H9 (cell line): Measurements from ENCODE around the gene ANAPC13. TPM values are rescaled to one million over a fixed set of nuclear protein-coding genes. Genes with fewer than 3 reads are reported as not detected.

Source experiments
- DNase-seq: peaks from one replicate; pipeline ENCODE4 v3.0.0-alpha.2; 2017
- H2AFZ ChIP-seq: one replicate; pipeline ENCODE4 v1.6.1; 2013; ENCODE audit warnings: mild to moderate bottlenecking, low read length, control low read depth, moderate library complexity
- H2AK5ac ChIP-seq: 2 replicates; pipeline ENCODE4 v1.6.1; 2013; ENCODE audit warnings: low read length, control low read depth, mixed read lengths; ENCODE audit not compliant: insufficient read length
- H2BK120ac ChIP-seq: one replicate; pipeline ENCODE4 v1.6.1; 2013; ENCODE audit warnings: low read depth, mild to moderate bottlenecking, low read length, control low read depth, inconsistent platforms; ENCODE audit not compliant: poor library complexity, severe bottlenecking
- H2BK12ac ChIP-seq: 2 replicates; pipeline ENCODE4 v1.6.1; 2013; ENCODE audit warnings: low read length, control low read depth, mixed read lengths, low read depth; ENCODE audit not compliant: insufficient read length
- H2BK15ac ChIP-seq: 2 replicates; pipeline ENCODE4 v1.6.1; 2013; ENCODE audit warnings: low read depth, low read length, control low read depth
- H2BK20ac ChIP-seq: one replicate; pipeline ENCODE4 v1.6.1; 2013; ENCODE audit warnings: low read depth, mild to moderate bottlenecking, low read length, control low read depth, inconsistent platforms; ENCODE audit not compliant: poor library complexity, severe bottlenecking
- H2BK5ac ChIP-seq: 2 replicates; pipeline ENCODE4 v1.6.1; 2013; ENCODE audit warnings: low read length, control low read depth, mixed read lengths; ENCODE audit not compliant: insufficient read length
- H3K14ac ChIP-seq: 2 replicates; pipeline ENCODE4 v1.6.1; 2013; ENCODE audit warnings: low read length, control low read depth; ENCODE audit not compliant: insufficient read depth
- H3K18ac ChIP-seq: 2 replicates; pipeline ENCODE4 v1.6.1; 2013; ENCODE audit warnings: low read depth, mild to moderate bottlenecking, mixed read lengths, low read length, control low read depth; ENCODE audit not compliant: insufficient read length
- H3K23ac ChIP-seq: 2 replicates; pipeline ENCODE4 v1.6.1; 2013; ENCODE audit warnings: low read length, control low read depth, mixed read lengths, low read depth; ENCODE audit not compliant: insufficient read length
- H3K23me2 ChIP-seq: 2 replicates; pipeline ENCODE4 v1.6.1; 2013; ENCODE audit warnings: low read depth, mild to moderate bottlenecking, mixed read lengths, low read length, control low read depth; ENCODE audit not compliant: insufficient read length, poor library complexity, severe bottlenecking
- H3K27ac ChIP-seq: 2 replicates; pipeline ENCODE4 v1.5.1; 2013; ENCODE audit warnings: low read length, control low read depth, mixed read lengths, low read depth; ENCODE audit not compliant: insufficient read length
- H3K27me3 ChIP-seq: 2 replicates; pipeline ENCODE4 v1.6.1; 2013; ENCODE audit warnings: low read length, control low read depth, inconsistent platforms; ENCODE audit not compliant: insufficient read depth
- H3K4ac ChIP-seq: 2 replicates; pipeline ENCODE4 v1.6.1; 2013; ENCODE audit warnings: low read depth, mild to moderate bottlenecking, control low read depth, inconsistent platforms, low read length, moderate library complexity
- H3K4me1 ChIP-seq: 2 replicates; pipeline ENCODE4 v1.6.1; 2013; ENCODE audit warnings: low read length, control low read depth, inconsistent platforms; ENCODE audit not compliant: insufficient read depth
- H3K4me2 ChIP-seq: 2 replicates; pipeline ENCODE4 v1.6.1; 2013; ENCODE audit warnings: low read length, control low read depth, mixed read lengths; ENCODE audit not compliant: insufficient read length, insufficient read depth
- H3K56ac ChIP-seq: 2 replicates; pipeline ENCODE4 v1.6.1; 2013; ENCODE audit warnings: low read depth, mild to moderate bottlenecking, mixed read lengths, low read length, control low read depth; ENCODE audit not compliant: insufficient read length
- H3K79me1 ChIP-seq: 2 replicates; pipeline ENCODE4 v1.6.1; 2013; ENCODE audit warnings: low read depth, mild to moderate bottlenecking, moderate library complexity, low read length, control low read depth, inconsistent platforms; ENCODE audit not compliant: insufficient read depth, poor library complexity, severe bottlenecking
- H3K79me2 ChIP-seq: 2 replicates; pipeline ENCODE4 v1.6.1; 2013; ENCODE audit warnings: low read length, control low read depth, inconsistent platforms; ENCODE audit not compliant: insufficient read depth
- H3K9ac ChIP-seq: 2 replicates; pipeline ENCODE4 v1.6.1; 2013; ENCODE audit warnings: low read length, control low read depth, mixed read lengths; ENCODE audit not compliant: insufficient read length; ENCODE audit errors: extremely low read depth
- H3K9me3 ChIP-seq: one replicate; pipeline ENCODE4 v1.6.1; 2013; ENCODE audit warnings: low read depth, low read length, inconsistent platforms; ENCODE audit not compliant: control insufficient read depth
- H3T11ph ChIP-seq: one replicate; pipeline ENCODE4 v1.6.1; 2013; ENCODE audit warnings: mild to moderate bottlenecking, low read length, control low read depth, inconsistent platforms
- H4K20me1 ChIP-seq: one replicate; pipeline ENCODE4 v1.6.1; 2013; ENCODE audit not compliant: control insufficient read depth, insufficient read length, insufficient read depth
- H4K5ac ChIP-seq: 2 replicates; pipeline ENCODE4 v1.6.1; 2013; ENCODE audit warnings: low read depth, mild to moderate bottlenecking, mixed read lengths, low read length, control low read depth; ENCODE audit not compliant: insufficient read length
- H4K8ac ChIP-seq: replicated peaks from 2 replicates; pipeline ENCODE4 v1.6.1; 2013; ENCODE audit warnings: low read length, control low read depth, mixed read lengths, low read depth; ENCODE audit not compliant: insufficient read length
- H4K91ac ChIP-seq: 2 replicates; pipeline ENCODE4 v1.6.1; 2013; ENCODE audit warnings: low read depth, mild to moderate bottlenecking, moderate library complexity, mixed read lengths, low read length, control low read depth; ENCODE audit not compliant: insufficient read length
- H3K27ac Mint-ChIP-seq, 3 experiments: 2 replicates in 2 of 3; 3 replicates in 1 of 3; pipeline ENCODE4 v1.8.0; 2020 to 2021; ENCODE audit warnings: mixed read lengths in 3 of 3, mild to moderate bottlenecking in 1 of 3, moderate library complexity in 1 of 3
- H3K27me3 Mint-ChIP-seq: 2 replicates; pipeline ENCODE4 v1.8.0; 2021; ENCODE audit warnings: low read depth, mild to moderate bottlenecking, moderate library complexity, mixed read lengths
- H3K36me3 Mint-ChIP-seq, 3 experiments: 2 replicates in 2 of 3; 3 replicates in 1 of 3; pipeline ENCODE4 v1.8.0; 2020 to 2021; ENCODE audit warnings: low read depth in 3 of 3, mixed read lengths in 3 of 3; ENCODE audit not compliant: insufficient read depth in 1 of 3
- H3K4me1 Mint-ChIP-seq, 2 experiments: 2 replicates each; pipeline ENCODE4 v1.8.0; 2020; ENCODE audit warnings: mixed read lengths in 2 of 2
- H3K4me3 Mint-ChIP-seq, 2 experiments: 2 replicates in 1 of 2; 3 replicates in 1 of 2; pipeline ENCODE4 v1.8.0; 2020 to 2021; ENCODE audit warnings: mild to moderate bottlenecking in 2 of 2, mixed read lengths in 2 of 2, moderate library complexity in 1 of 2
- H3K9me3 Mint-ChIP-seq, 2 experiments: 2 replicates in 1 of 2; 3 replicates in 1 of 2; pipeline ENCODE4 v1.8.0; 2020; ENCODE audit warnings: mild to moderate bottlenecking in 2 of 2, mixed read lengths in 2 of 2, moderate library complexity in 1 of 2
- CTCF ChIP-seq: fragments of 200-600 bp; sonication (generic); conservative IDR thresholded peaks from 3 replicates; pipeline ENCODE4 v1.8.0; 2021; ENCODE audit warnings: antibody characterized with exemption, mild to moderate bottlenecking
- WGBS: extraction: QIAGEN DNeasy Blood & Tissue Kit; methylation state at CpG from one replicate; pipeline ENCODE4 v1.1.7; 2013; ENCODE audit warnings: missing lambda C conversion rate, low lambda C conversion rate, mixed read lengths; ENCODE audit not compliant: insufficient read length; ENCODE audit errors: extremely low coverage; 5-methylcytosine and 5-hydroxymethylcytosine counted together
- total RNA-seq: library from RNA; stranded (reverse); gene quantifications from 2 replicates; pipeline ENCODE4 v1.2.1, GENCODE V29; 2021

The ANAPC13 gene
- total RNA-seq, 1 experiment from 2014 or later, result 42.8 TPM

GRCh38 chr3:134477938-134478337 is 7.8 kb downstream of the ANAPC13 start:
- H3K27ac ChIP-seq, result no peak overlapping the region
- H4K91ac ChIP-seq, result no peak overlapping the region

More at GRCh38 chr3:134477938-134478337, 7.8 kb downstream of the ANAPC13 start:
- no peaks in the 10 kb centered on the region for H3K27me3 ChIP-seq
- H2BK20ac ChIP-seq, result no peak overlapping the region
- H2BK15ac ChIP-seq, result no peak overlapping the region
- no peak overlapping the region for H2BK120ac ChIP-seq
- no peak overlapping the region for H3K9ac ChIP-seq
- no peaks in the 10 kb centered on the region for H3K23me2 ChIP-seq
- no peaks in the 10 kb centered on the region for H3K9me3 ChIP-seq
- no peak overlapping the region for H3K4me2 ChIP-seq
- H3K4me1 ChIP-seq, result no peaks in the 10 kb centered on the region
- H3K23ac ChIP-seq, result no peak overlapping the region
- H2BK12ac ChIP-seq, result no peak overlapping the region
- no peak overlapping the region for H3K4ac ChIP-seq
- H3K4me1 Mint-ChIP-seq, result 0 out of 4 replicates have a peak, but pooled peaks cover 0 to 2% of the 10 kb centered on the region in 2 experiments
- H3K56ac ChIP-seq, result no peak overlapping the region
- no peaks in the 10 kb centered on the region for H3K79me2 ChIP-seq
- no peak overlapping the region for H3T11ph ChIP-seq
- H2BK5ac ChIP-seq, result no peak overlapping the region
- H3K36me3 Mint-ChIP-seq, result peaks cover 13 to 58% (median 47%) of the 10 kb centered on the region in 3 experiments; a peak in 6 of 7 replicates
- no peak overlapping the region for H4K5ac ChIP-seq
- no peak overlapping the region for H2AK5ac ChIP-seq
- no peak overlapping the region for H3K14ac ChIP-seq
- no peaks in the 10 kb centered on the region for H3K79me1 ChIP-seq
- no peak overlapping the region for H2AFZ ChIP-seq
- H4K8ac ChIP-seq, result no peak overlapping the region
- no peak for TF ChIP-seq CTCF
- no peaks in the 10 kb centered on the region for H4K20me1 ChIP-seq
- H3K4me3 Mint-ChIP-seq, result no peak overlapping the region
- no peak for DNase-seq
- no peak overlapping the region for H3K27ac Mint-ChIP-seq
- no CpG with 5 or more reads among the region's 2 CpGs for WGBS
- H3K27me3 Mint-ChIP-seq, result no peaks in the 10 kb centered on the region
- no peak overlapping the region for H3K18ac ChIP-seq
- H3K9me3 Mint-ChIP-seq, result no peaks in the 10 kb centered on the region
